ENCODE data around the gene DZIP1. TPM values are rescaled to one million over a fixed set of nuclear protein-coding genes. Genes with fewer than 3 reads are reported as not detected.

DZIP1 gene
- total and polyA plus RNA-seq, 2 of the 8 experiments (the other 6 are each of a cell fraction or from before 2014, with no cell fraction given) = 7.6 to 24.6 TPM

DNA sequence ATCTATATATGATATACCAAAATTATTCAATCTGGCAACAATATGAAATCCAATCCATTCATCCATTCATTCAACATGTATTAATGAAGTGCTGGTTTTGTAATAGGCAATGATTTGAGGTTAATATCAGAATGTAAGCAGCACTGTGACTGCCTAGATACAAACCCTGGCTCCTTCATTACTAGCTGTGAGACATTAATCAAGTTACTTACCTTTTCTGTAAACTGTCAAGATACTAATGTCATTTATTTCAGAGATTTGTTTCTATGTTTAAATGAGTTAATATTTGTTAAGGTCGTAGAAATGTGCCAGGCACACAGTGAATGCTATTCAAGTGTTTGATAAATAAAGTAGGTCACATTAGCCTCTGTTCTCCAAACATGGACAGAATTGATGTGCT, 51.0 kb downstream of the DZIP1 start:
- no peak overlapping the region for H2BK5ac ChIP-seq (ENCODE audit: low read depth, low read length)
- H3K36me3 ChIP-seq (ENCODE audit: control insufficient read depth in 2 of 4, insufficient read depth in 4 of 4, low read length in 3 of 4) = peaks cover 0 to 20% (median 12%) of the 10 kb centered on the region in 4 experiments; a peak in 5 of 8 replicates
- H3K4me3 ChIP-seq (ENCODE audit: extremely low read depth in 1 of 4, insufficient read depth in 2 of 4, low read depth in 3 of 4, low read length in 4 of 4) = no peak overlapping the region
- no peaks in the 10 kb centered on the region for H3K79me1 ChIP-seq (ENCODE audit: low read depth, low read length)
- H3K4ac ChIP-seq (replicated peaks; ENCODE audit: insufficient read length, low read depth, low read length) = no peak overlapping the region
- H3K27ac ChIP-seq (ENCODE audit: low read depth, low read length) = no peak overlapping the region
- 75% methylated on average over 1 of the region's 1 CpG; no CpG with 5 or more reads in 1 of the 2 experiments for whole genome bisulfite sequencing, 2 experiments (ENCODE audit: extremely low coverage in 1 of 2, insufficient coverage in 1 of 2, insufficient read length in 1 of 2, insufficient replicate concordance in 2 of 2, low coverage in 1 of 2, low lambda C conversion rate in 2 of 2, missing lambda C conversion rate in 1 of 2)
- no peak overlapping the region for H2BK15ac ChIP-seq (ENCODE audit: low read length)
- no peak overlapping the region for H4K91ac ChIP-seq (replicated peaks; ENCODE audit: insufficient read length, low read length)
- no peaks in the 10 kb centered on the region for H3K79me2 ChIP-seq (ENCODE audit: control insufficient read depth in 1 of 2, insufficient read depth in 2 of 2, low read length in 2 of 2)
- H2BK20ac ChIP-seq (ENCODE audit: low read length) = no peak overlapping the region
- no peak overlapping the region for H3K9ac ChIP-seq (replicated peaks in 1 of 4; ENCODE audit: extremely low read depth in 1 of 4, low read depth in 3 of 4, low read length in 3 of 4)
- H3K14ac ChIP-seq (ENCODE audit: insufficient read length) = no peak overlapping the region
- H3K27me3 ChIP-seq (replicated peaks in 1 of 4; ENCODE audit: control insufficient read depth in 3 of 4, extremely low read depth in 1 of 4, insufficient read depth in 3 of 4, low read length in 3 of 4) = no peaks in the 10 kb centered on the region
- no peaks in the 10 kb centered on the region for H3K9me3 ChIP-seq (ENCODE audit: insufficient read depth in 2 of 2, low read depth in 1 of 2, low read length in 1 of 2)
- H4K20me1 ChIP-seq (replicated peaks in 1 of 2; ENCODE audit: control insufficient read depth in 1 of 2, insufficient read depth in 2 of 2, low read length in 2 of 2) = no peaks in the 10 kb centered on the region
- no peak overlapping the region for H2AK5ac ChIP-seq (ENCODE audit: low read depth, low read length)
- H3K23ac ChIP-seq (ENCODE audit: insufficient read length) = no peak overlapping the region
- ChIA-PET POLR2A (ENCODE audit: partially characterized antibody) (no interaction called here), CTCF (ENCODE audit: partially characterized antibody) (no interaction called here)
- H2BK12ac ChIP-seq (ENCODE audit: low read depth, low read length) = no peak overlapping the region
- TF ChIP-seq, protein P1, sequence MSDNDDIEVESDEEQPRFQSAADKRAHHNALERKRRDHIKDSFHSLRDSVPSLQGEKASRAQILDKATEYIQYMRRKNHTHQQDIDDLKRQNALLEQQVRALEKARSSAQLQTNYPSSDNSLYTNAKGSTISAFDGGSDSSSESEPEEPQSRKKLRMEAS (IDR thresholded peaks at IDR 0.05) = no peak
- no peak for TF ChIP-seq EGR1 (IDR thresholded peaks at IDR 0.05; ENCODE audit: borderline replicate concordance, low read depth, low read length)
- no peak for TF ChIP-seq CEBPB (IDR thresholded peaks at IDR 0.05; ENCODE audit: low read depth, low read length)
- TF ChIP-seq RFX5 (IDR thresholded peaks at IDR 0.05; ENCODE audit: borderline replicate concordance, low read depth, low read length) = no peak
- TF ChIP-seq NRF1 (IDR thresholded peaks at IDR 0.05; ENCODE audit: low read depth, low read length) = no peak
- no peak for TF ChIP-seq KDM5A (IDR thresholded peaks at IDR 0.05; ENCODE audit: low read length)
- no peak for TF ChIP-seq POLR2A (IDR thresholded peaks at IDR 0.05; ENCODE audit: control extremely low read depth in 1 of 2, low read depth in 2 of 2, low read length in 2 of 2)
- TF ChIP-seq, protein P2, sequence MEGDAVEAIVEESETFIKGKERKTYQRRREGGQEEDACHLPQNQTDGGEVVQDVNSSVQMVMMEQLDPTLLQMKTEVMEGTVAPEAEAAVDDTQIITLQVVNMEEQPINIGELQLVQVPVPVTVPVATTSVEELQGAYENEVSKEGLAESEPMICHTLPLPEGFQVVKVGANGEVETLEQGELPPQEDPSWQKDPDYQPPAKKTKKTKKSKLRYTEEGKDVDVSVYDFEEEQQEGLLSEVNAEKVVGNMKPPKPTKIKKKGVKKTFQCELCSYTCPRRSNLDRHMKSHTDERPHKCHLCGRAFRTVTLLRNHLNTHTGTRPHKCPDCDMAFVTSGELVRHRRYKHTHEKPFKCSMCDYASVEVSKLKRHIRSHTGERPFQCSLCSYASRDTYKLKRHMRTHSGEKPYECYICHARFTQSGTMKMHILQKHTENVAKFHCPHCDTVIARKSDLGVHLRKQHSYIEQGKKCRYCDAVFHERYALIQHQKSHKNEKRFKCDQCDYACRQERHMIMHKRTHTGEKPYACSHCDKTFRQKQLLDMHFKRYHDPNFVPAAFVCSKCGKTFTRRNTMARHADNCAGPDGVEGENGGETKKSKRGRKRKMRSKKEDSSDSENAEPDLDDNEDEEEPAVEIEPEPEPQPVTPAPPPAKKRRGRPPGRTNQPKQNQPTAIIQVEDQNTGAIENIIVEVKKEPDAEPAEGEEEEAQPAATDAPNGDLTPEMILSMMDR (IDR thresholded peaks at IDR 0.05; ENCODE audit: control extremely low read depth in 1 of 3, insufficient read depth in 1 of 3, low read depth in 1 of 3, low read length in 3 of 3) = no peak
- FAIRE-seq (no peak), DNase-seq (ENCODE audit: low read depth in 1 of 2, low spot score in 2 of 2) (no peak)
- no peak overlapping the region for H4K5ac ChIP-seq (ENCODE audit: insufficient read length, low read depth, low read length)
- H2AFZ ChIP-seq (ENCODE audit: low read length) = no peak overlapping the region
- H3K56ac ChIP-seq (replicated peaks; ENCODE audit: insufficient read length, low read depth, low read length) = no peak overlapping the region
- H3K4me1 ChIP-seq (replicated peaks in 1 of 4; ENCODE audit: control insufficient read depth in 3 of 4, insufficient read depth in 4 of 4, low read length in 3 of 4) = no peaks in the 10 kb centered on the region
- H4K8ac ChIP-seq (ENCODE audit: extremely low read depth, insufficient read depth, low read length) = no peak overlapping the region
- no peak overlapping the region for H3K4me2 ChIP-seq (ENCODE audit: insufficient read depth in 1 of 2, low read depth in 2 of 2, low read length in 2 of 2)
- H3K18ac ChIP-seq (ENCODE audit: extremely low read depth, low read length) = no peak overlapping the region
- H2BK120ac ChIP-seq (replicated peaks; ENCODE audit: low read depth, low read length) = no peak overlapping the region
- H3K23me2 ChIP-seq (ENCODE audit: low read depth, low read length) = no peaks in the 10 kb centered on the region

Data from H1 (cell line).